ENCODE measurements around the gene DRAP1.

DRAP1 gene, protein sequence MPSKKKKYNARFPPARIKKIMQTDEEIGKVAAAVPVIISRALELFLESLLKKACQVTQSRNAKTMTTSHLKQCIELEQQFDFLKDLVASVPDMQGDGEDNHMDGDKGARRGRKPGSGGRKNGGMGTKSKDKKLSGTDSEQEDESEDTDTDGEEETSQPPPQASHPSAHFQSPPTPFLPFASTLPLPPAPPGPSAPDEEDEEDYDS

DNA sequence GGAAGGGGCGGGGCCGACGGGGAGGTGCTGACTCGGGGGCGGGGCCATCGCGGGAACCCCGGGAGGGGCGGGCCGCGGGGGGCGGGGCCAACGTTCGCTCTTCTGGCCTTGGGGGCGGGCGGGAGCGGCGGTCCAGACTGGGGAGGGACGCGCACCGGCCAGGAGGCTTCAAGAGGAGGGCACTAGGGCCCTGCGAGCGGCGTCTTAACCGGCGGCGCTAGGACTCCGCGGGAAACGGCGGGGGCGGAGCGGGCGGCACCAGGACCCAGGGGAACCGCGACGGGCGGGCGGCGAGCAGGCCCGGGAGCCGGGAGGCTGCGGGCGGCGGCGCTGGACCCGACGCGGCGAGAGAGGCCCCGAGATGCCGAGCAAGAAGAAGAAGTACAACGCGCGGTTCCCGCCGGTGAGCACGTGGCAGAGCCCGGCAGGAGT lies at the start of gene DRAP1:
TSS of gene DRAP1 (plus strand) at position 286 of the 432 bp plus-strand sequence. CDS start at position 362, 76 bp downstream.
- TF ChIP-seq, protein P1, sequence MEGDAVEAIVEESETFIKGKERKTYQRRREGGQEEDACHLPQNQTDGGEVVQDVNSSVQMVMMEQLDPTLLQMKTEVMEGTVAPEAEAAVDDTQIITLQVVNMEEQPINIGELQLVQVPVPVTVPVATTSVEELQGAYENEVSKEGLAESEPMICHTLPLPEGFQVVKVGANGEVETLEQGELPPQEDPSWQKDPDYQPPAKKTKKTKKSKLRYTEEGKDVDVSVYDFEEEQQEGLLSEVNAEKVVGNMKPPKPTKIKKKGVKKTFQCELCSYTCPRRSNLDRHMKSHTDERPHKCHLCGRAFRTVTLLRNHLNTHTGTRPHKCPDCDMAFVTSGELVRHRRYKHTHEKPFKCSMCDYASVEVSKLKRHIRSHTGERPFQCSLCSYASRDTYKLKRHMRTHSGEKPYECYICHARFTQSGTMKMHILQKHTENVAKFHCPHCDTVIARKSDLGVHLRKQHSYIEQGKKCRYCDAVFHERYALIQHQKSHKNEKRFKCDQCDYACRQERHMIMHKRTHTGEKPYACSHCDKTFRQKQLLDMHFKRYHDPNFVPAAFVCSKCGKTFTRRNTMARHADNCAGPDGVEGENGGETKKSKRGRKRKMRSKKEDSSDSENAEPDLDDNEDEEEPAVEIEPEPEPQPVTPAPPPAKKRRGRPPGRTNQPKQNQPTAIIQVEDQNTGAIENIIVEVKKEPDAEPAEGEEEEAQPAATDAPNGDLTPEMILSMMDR (IDR thresholded peaks at IDR 0.05; ENCODE audit: unreplicated experiment in 3 of 3) = no peak
- Mint-ChIP-seq H3K4me3 (peak within 1 kb of the TSS; percentile 90 to 91 (median 90)), H3K9me3 (no peaks in the 10 kb centered on the region), H3K27ac (peak within 1 kb of the TSS; percentile 23 to 65 (median 29)), H3K4me1 (peaks cover 21% of the 10 kb centered on the region), H3K27me3 (ENCODE audit: low read depth) (no peaks in the 10 kb centered on the region), H3K36me3 (ENCODE audit: low read depth) (peaks cover 25% of the 10 kb centered on the region)

DNA sequence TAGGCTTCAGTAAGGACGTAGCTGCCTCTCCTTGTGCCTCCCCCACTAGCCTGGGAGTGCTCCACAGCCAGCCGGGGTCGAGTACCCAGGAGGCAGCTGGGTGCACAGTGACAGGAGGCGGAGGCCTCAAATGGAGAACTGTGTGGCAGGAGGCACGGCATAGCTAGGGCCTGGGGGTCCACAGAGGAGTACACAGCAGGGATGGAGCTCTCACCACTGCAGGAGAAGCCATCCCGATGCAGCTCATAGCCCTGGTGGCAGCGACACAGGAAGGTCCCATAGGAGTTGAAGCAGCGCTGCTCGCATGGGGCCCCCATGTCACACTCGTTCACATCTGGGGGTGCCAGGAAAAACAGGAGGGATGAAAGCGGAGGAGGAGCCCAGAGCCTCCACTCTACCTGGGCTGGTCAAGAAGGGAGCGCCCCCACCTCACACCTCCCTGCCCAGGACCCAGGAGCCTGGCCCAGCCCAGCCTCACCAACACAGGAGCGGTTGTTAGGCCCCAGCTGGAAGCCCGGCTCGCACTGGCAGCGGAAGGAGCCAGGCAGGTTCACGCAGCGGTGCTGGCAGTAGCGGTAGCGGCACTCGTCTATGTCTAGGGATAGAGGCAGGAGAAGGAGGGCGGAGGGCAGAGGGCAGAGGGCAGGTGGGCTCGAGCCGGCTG lies 49.5 kb upstream of the DRAP1 start:
- no peaks in the 10 kb centered on the region for H3K9me3 Mint-ChIP-seq
- H3K27ac Mint-ChIP-seq = no peak overlapping the region
- peaks cover 28% of the 10 kb centered on the region for H3K36me3 Mint-ChIP-seq (ENCODE audit: low read depth)
- peak overlapping the region; percentile 50 to 75 (median 65) for H3K4me3 Mint-ChIP-seq
- H3K27me3 Mint-ChIP-seq (ENCODE audit: low read depth) = no peaks in the 10 kb centered on the region
- peaks cover 3% of the 10 kb centered on the region for H3K4me1 Mint-ChIP-seq
- TF ChIP-seq, protein P1 (IDR thresholded peaks at IDR 0.05; ENCODE audit: unreplicated experiment in 3 of 3) = no peak

DNA sequence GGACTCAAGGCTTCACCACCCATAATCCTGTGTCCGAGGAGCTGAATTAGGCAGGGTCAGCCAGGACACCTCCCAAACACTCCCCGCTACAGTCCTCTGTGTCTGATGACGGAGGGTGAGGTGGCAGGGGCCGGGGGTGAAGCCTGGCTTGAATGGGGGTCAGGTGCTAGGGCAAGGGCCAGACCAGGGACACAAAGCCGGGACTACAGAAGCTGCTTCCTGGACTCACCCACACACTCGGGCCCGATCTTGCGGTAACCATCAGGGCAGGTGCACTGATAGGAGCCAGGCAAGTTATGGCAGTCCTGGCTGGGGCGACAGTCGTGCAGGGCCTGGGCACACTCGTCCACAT lies 48.9 kb upstream of the DRAP1 start:
- TF ChIP-seq, protein P1 (IDR thresholded peaks at IDR 0.05; ENCODE audit: unreplicated experiment in 3 of 3) = no peak
- Mint-ChIP-seq H3K27me3 (ENCODE audit: low read depth) (no peaks in the 10 kb centered on the region), H3K4me1 (peaks cover 3% of the 10 kb centered on the region), H3K9me3 (no peaks in the 10 kb centered on the region), H3K4me3 (peak overlapping the region; percentile 76 to 90 (median 86)), H3K27ac (peak overlapping the region in 1 of 3 experiments; percentile 38), H3K36me3 (ENCODE audit: low read depth) (peaks cover 24% of the 10 kb centered on the region)

DNA sequence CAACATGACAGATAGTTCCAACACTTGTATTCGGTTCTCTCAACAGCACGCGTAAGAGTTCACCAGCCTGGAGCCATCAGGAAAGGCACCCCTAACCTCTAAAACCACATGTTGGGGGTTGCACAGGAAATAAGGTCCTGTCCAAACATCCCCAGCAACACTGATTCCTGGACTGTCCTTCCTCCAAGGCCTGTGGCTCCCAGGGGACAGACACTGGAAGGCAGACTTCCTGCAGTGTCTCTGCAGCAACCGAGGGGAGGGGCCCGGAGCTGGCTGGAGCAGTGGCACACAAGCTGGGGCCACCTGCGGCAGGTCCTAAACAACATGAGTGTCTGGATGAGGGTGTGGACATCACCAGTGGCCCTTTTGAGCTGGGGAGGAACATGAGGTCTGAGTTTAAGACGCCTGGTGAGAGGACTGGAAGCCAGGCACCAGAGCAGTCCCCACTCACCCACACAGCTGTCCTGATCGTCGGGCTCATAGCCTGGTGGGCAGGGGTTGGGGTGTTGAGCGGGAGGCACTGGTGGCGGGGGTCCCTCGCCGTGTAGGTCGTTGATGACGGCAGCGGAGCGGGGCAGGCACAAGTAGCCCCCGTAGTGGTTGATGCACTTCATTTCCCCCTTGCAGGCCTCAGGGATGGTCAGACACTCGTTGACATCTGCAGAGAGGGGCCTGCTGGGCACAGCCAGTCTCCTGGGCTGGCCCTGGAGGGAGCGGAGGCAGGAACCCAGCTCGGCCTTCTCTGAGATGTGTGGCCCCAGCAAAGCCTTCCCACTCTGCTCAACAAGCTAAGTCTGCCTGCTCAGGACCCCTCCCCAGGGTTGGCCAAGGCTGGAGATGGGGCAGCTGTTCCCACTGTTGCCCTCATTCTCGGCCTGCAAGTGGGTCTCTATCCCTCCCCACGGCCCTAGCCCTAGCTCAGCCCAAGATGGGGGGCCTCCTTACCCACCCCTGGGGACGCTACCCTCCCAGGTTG lies 48.2 kb upstream of the DRAP1 start:
- Mint-ChIP-seq H3K9me3 (no peaks in the 10 kb centered on the region), H3K4me3 (peak overlapping the region; percentile 86 to 92 (median 90)), H3K4me1 (peaks cover 3% of the 10 kb centered on the region), H3K27me3 (ENCODE audit: low read depth) (no peaks in the 10 kb centered on the region), H3K27ac (peak overlapping the region; percentile 74 to 93 (median 84)), H3K36me3 (ENCODE audit: low read depth) (peaks cover 22% of the 10 kb centered on the region)
- TF ChIP-seq, protein P1 (IDR thresholded peaks at IDR 0.05; ENCODE audit: unreplicated experiment in 3 of 3) = no peak

DNA sequence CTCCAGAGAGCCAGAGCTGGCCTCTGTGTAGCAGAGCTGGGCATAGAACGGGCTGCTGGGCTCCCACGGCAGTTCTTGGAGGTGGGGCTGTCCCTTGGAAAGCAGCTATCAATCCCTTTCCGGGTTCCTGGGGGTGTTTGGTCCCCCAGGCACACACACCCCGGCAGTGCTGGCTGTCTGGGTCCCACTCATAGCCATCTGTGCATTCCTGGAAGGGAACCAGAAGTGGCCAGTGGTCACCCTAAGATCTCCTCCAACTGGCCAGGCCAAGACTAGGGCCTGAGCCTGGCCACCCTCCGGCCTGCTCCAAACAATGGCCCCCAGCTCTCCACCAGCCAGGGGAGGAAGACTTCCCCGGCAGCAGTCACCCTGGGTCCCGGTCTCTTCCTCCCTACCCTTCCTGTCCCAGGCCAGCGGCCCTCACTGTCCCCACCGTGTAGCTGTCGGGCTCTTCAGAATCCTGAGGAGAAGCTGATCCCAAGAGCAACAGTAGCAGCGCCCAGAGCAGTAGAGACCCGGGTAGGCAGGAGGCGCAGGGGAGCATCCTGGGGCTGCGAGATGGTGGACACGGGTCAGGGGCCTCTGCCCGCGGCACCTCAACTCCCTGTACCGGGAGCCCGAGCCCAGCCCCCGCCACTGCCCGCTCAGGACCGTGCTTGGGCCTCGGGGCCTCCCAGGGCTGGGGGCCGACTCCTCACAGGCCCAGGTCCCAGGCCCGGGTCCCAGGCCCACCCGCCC lies 47.2 kb upstream of the DRAP1 start:
- TF ChIP-seq, protein P1 (IDR thresholded peaks at IDR 0.05; ENCODE audit: unreplicated experiment in 3 of 3) = no peak
- H3K27me3 Mint-ChIP-seq (ENCODE audit: low read depth) = no peaks in the 10 kb centered on the region
- peak overlapping the region; percentile 86 to 92 (median 90) for H3K4me3 Mint-ChIP-seq

More for the DNA sequence above, 47.2 kb upstream of the DRAP1 start:
- H3K36me3 Mint-ChIP-seq (ENCODE audit: low read depth) = peaks cover 18% of the 10 kb centered on the region
- H3K9me3 Mint-ChIP-seq = no peaks in the 10 kb centered on the region
- H3K4me1 Mint-ChIP-seq = peaks cover 3% of the 10 kb centered on the region
- H3K27ac Mint-ChIP-seq = peak overlapping the region; percentile 74 to 93 (median 84)
